ENCODE results near the gene ANAPC1. TPM values are rescaled to one million over a fixed set of nuclear protein-coding genes. Genes with fewer than 3 reads are reported as not detected.

ANAPC1 gene
- total and polyA plus RNA-seq, 9 of the 15 experiments (the other 6 are each of a cell fraction or from before 2014, with no cell fraction given) = 14.0 to 126 (median 78.2) TPM

GRCh38 chr2:111927723-111928122, 43.7 kb upstream of the ANAPC1 start:
- Histone ChIP-seq H3K9me1 (ENCODE audit: control insufficient read depth, insufficient read depth, low read length) (no peaks in the 10 kb centered on the region), H3K4me2 (ENCODE audit: insufficient read depth, low read length) (no peak overlapping the region; the same call in 1 of the 2 replicates), H3K9me3 (replicated peaks; ENCODE audit: control insufficient read depth, insufficient read depth, low read depth, low read length) (no peaks in the 10 kb centered on the region), H3K27ac (ENCODE audit: extremely low read depth, low read depth, low read length) (no peak overlapping the region), H3K79me2 (ENCODE audit: control insufficient read depth, insufficient read depth, low read length) (no peaks in the 10 kb centered on the region), H3K36me3 (ENCODE audit: control insufficient read depth, insufficient read depth, low read length) (no peaks in the 10 kb centered on the region), H3K27me3 (ENCODE audit: control insufficient read depth in 2 of 2, insufficient read depth in 2 of 2, low read length in 2 of 2) (no peaks in the 10 kb centered on the region; a peak in 3 of 5 replicates), H3K4me3 (no peak overlapping the region), H3K4me1 (replicated peaks in 1 of 2; ENCODE audit: control insufficient read depth in 2 of 2, insufficient read depth in 2 of 2, low read length in 2 of 2) (peaks cover 6 to 8% of the 10 kb centered on the region in 2 experiments; a peak in 3 of 5 replicates), H3K9ac (ENCODE audit: insufficient read depth in 1 of 2, low read depth in 2 of 2, low read length in 2 of 2) (no peak overlapping the region), H4K20me1 (replicated peaks; ENCODE audit: control insufficient read depth, insufficient read depth, low read length) (no peaks in the 10 kb centered on the region), H2AFZ (ENCODE audit: low read depth, low read length) (no peak overlapping the region)
- CTCF ChIA-PET (ENCODE audit: low intra/inter-chr PET ratio) = no interaction called here
- intact Hi-C loops (cut with micrococcal nuclease) = no loop called here
- no TSS peak for BruUV-seq (replicated peaks)
- peak in 2 of 4 experiments; percentile 54 to 60 for DNase-seq (ENCODE audit: extremely low read depth in 1 of 4, low spot score in 3 of 4)
- ATAC-seq = peak; percentile 85
- WGBS (ENCODE audit: insufficient coverage, low coverage, missing lambda C conversion rate) = 6% methylated on average over 2 of the region's 2 CpGs
- peak; percentile 78 for FAIRE-seq
- POLR2A ChIA-PET = interaction anchor here (1.0 kb wide), 1 partner anchor 9 kb away, joined by 3 read pairs; no protein-coding TSS in a partner anchor
- in situ Hi-C loops (cut with MboI) = no loop called here
- TF ChIP-seq ZNF23 (CRISPR knock-in tag; IDR thresholded peaks at IDR 0.05) (no peak), ZNF24 (IDR thresholded peaks at IDR 0.05) (no peak), XRCC4 (IDR thresholded peaks at IDR 0.05; ENCODE audit: extremely low read depth, insufficient read depth, insufficient read length) (no peak), U2AF2 (optimal IDR thresholded peaks at IDR 0.05; ENCODE audit: low read depth, low read length) (no peak), ZNF224 (CRISPR knock-in tag; IDR thresholded peaks at IDR 0.05) (no peak), BRF2 (IDR thresholded peaks at IDR 0.05; ENCODE audit: borderline replicate concordance, insufficient read depth, insufficient read length) (no peak), ZNF77 (CRISPR knock-in tag; IDR thresholded peaks at IDR 0.05) (no peak), GTF2B (IDR thresholded peaks at IDR 0.05; ENCODE audit: extremely low read depth, insufficient read length) (no peak), ATF1 (CRISPR knock-in tag; IDR thresholded peaks at IDR 0.05) (no peak), ATF1 (tag; IDR thresholded peaks at IDR 0.05) (no peak), TEAD4 (IDR thresholded peaks at IDR 0.05; ENCODE audit: low read length) (peak; percentile 71), TEAD4 (CRISPR knock-in tag; IDR thresholded peaks at IDR 0.05; ENCODE audit: borderline replicate concordance) (no peak), BHLHE40 (IDR thresholded peaks at IDR 0.05; ENCODE audit: low read length) (no peak), SREBF2 (CRISPR knock-in tag; IDR thresholded peaks at IDR 0.05) (no peak), RBM14 (IDR thresholded peaks at IDR 0.05; ENCODE audit: borderline replicate concordance, insufficient read depth, low read depth, low read length) (no peak), SMARCE1 (IDR thresholded peaks at IDR 0.05) (peak; percentile 61; the same call in 1 of the 2 replicates), STAT6 (CRISPR knock-in tag; IDR thresholded peaks at IDR 0.05) (no peak), ZEB2 (IDR thresholded peaks at IDR 0.05) (no peak)

Data from K562 (cell line).